ENCODE measurements around the gene PRR3. TPM values are rescaled to one million over a fixed set of nuclear protein-coding genes. Genes with fewer than 3 reads are reported as not detected.
A peak's percentile ranks its signal among the peaks of the same experiment; 100 is the strongest.

The PRR3 gene
- total and polyA plus RNA-seq, 2 of the 13 experiments (the other 11 are each of a cell fraction or from before 2014, with no cell fraction given), result 14.6 to 21.2 TPM

DNA sequence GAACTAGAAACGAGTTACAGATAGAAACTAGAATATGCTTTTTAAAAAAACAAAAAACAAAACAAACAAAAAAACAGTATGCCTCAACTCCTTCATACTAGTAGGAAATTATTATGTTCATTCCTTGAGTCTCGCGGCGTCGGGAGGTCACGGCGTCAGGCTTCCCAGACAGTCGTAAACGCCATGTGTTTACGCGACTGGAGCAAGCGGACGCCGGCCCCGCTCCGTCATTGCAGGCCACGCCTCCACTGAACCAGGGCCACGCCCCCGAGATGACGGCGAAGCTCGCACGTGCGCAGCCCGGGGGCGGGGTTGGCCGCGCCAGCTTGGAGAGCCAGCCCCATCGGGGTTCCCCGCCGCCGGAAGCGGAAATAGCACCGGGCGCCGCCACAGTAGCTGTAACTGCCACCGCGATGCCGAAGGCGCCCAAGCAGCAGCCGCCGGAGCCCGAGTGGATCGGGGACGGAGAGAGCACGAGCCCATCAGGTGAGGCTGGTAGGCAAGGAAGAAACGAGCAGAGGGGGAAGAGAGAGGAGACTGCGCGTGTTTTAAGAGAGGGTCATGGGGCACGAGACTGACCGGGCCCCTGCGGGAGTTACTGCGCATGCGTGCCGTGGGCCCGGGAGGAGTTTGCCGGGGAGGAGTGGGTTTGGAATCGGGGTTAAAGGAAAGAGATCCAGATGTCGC lies 14.1 kb downstream of the PRR3 start, which contains the start of gene ABCF1 (continued):
- TF ChIP-seq CENPT (CRISPR knock-in tag; IDR thresholded peaks at IDR 0.05; ENCODE audit: low read depth) (0 out of 2 replicates have a peak, but pooled peaks have one; percentile 74), ZNF761 (CRISPR knock-in tag; conservative IDR thresholded peaks at IDR 0.05) (peak; percentile 83), KLF6 (CRISPR knock-in tag; IDR thresholded peaks at IDR 0.05) (peak; percentile 95), CHD2 (IDR thresholded peaks at IDR 0.05; ENCODE audit: low read depth, low read length) (peak; percentile 84), ZNF556 (CRISPR knock-in tag; IDR thresholded peaks at IDR 0.05; ENCODE audit: borderline replicate concordance) (peak; percentile 97), CENPX (CRISPR knock-in tag; IDR thresholded peaks at IDR 0.05) (no peak), ZNF335 (CRISPR knock-in tag; IDR thresholded peaks at IDR 0.05) (peak; percentile 92), NCOA1 (CRISPR knock-in tag; IDR thresholded peaks at IDR 0.05) (no peak), SMYD3 (CRISPR knock-in tag; IDR thresholded peaks at IDR 0.05) (0 out of 2 replicates have a peak, but pooled peaks have one; percentile 9), SIX4 (CRISPR knock-in tag; IDR thresholded peaks at IDR 0.05) (peak; percentile 66; the same call in 1 of the 2 replicates), ZNF343 (CRISPR knock-in tag; IDR thresholded peaks at IDR 0.05) (peak; percentile 83), TCF7L2 (IDR thresholded peaks at IDR 0.05; ENCODE audit: low read depth, low read length) (no peak), IRF9 (CRISPR knock-in tag; IDR thresholded peaks at IDR 0.05; ENCODE audit: borderline replicate concordance) (peak; percentile 96)
- TF ChIP-seq, protein P1, sequence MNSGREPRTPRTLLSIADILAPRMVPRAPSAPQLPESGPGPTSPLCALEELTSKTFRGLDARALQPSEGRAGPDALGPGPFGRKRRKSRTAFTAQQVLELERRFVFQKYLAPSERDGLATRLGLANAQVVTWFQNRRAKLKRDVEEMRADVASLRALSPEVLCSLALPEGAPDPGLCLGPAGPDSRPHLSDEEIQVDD (CRISPR knock-in tag; IDR thresholded peaks at IDR 0.05; ENCODE audit: borderline replicate concordance), result peak; percentile 64; the same call in 1 of the 2 replicates
- TF ChIP-seq, protein P2, sequence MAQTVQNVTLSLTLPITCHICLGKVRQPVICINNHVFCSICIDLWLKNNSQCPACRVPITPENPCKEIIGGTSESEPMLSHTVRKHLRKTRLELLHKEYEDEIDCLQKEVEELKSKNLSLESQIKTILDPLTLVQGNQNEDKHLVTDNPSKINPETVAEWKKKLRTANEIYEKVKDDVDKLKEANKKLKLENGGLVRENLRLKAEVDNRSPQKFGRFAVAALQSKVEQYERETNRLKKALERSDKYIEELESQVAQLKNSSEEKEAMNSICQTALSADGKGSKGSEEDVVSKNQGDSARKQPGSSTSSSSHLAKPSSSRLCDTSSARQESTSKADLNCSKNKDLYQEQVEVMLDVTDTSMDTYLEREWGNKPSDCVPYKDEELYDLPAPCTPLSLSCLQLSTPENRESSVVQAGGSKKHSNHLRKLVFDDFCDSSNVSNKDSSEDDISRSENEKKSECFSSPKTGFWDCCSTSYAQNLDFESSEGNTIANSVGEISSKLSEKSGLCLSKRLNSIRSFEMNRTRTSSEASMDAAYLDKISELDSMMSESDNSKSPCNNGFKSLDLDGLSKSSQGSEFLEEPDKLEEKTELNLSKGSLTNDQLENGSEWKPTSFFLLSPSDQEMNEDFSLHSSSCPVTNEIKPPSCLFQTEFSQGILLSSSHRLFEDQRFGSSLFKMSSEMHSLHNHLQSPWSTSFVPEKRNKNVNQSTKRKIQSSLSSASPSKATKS (CRISPR knock-in tag; IDR thresholded peaks at IDR 0.05), result peak; percentile 96; the same call in 1 of the 2 replicates
- TF ChIP-seq, protein P3, sequence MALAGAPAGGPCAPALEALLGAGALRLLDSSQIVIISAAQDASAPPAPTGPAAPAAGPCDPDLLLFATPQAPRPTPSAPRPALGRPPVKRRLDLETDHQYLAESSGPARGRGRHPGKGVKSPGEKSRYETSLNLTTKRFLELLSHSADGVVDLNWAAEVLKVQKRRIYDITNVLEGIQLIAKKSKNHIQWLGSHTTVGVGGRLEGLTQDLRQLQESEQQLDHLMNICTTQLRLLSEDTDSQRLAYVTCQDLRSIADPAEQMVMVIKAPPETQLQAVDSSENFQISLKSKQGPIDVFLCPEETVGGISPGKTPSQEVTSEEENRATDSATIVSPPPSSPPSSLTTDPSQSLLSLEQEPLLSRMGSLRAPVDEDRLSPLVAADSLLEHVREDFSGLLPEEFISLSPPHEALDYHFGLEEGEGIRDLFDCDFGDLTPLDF (CRISPR knock-in tag; IDR thresholded peaks at IDR 0.05), result peak; percentile 85; the same call in 1 of the 2 replicates
- TF ChIP-seq, protein P4, sequence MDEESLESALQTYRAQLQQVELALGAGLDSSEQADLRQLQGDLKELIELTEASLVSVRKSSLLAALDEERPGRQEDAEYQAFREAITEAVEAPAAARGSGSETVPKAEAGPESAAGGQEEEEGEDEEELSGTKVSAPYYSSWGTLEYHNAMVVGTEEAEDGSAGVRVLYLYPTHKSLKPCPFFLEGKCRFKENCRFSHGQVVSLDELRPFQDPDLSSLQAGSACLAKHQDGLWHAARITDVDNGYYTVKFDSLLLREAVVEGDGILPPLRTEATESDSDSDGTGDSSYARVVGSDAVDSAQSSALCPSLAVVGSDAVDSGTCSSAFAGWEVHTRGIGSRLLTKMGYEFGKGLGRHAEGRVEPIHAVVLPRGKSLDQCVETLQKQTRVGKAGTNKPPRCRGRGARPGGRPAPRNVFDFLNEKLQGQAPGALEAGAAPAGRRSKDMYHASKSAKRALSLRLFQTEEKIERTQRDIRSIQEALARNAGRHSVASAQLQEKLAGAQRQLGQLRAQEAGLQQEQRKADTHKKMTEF (CRISPR knock-in tag; IDR thresholded peaks at IDR 0.05), result peak; percentile 99
- TF ChIP-seq, protein P5, sequence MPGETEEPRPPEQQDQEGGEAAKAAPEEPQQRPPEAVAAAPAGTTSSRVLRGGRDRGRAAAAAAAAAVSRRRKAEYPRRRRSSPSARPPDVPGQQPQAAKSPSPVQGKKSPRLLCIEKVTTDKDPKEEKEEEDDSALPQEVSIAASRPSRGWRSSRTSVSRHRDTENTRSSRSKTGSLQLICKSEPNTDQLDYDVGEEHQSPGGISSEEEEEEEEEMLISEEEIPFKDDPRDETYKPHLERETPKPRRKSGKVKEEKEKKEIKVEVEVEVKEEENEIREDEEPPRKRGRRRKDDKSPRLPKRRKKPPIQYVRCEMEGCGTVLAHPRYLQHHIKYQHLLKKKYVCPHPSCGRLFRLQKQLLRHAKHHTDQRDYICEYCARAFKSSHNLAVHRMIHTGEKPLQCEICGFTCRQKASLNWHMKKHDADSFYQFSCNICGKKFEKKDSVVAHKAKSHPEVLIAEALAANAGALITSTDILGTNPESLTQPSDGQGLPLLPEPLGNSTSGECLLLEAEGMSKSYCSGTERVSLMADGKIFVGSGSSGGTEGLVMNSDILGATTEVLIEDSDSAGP (CRISPR knock-in tag; IDR thresholded peaks at IDR 0.05; ENCODE audit: borderline replicate concordance), result peak; percentile 97; the same call in 1 of the 2 replicates
- TF ChIP-seq, protein P6, sequence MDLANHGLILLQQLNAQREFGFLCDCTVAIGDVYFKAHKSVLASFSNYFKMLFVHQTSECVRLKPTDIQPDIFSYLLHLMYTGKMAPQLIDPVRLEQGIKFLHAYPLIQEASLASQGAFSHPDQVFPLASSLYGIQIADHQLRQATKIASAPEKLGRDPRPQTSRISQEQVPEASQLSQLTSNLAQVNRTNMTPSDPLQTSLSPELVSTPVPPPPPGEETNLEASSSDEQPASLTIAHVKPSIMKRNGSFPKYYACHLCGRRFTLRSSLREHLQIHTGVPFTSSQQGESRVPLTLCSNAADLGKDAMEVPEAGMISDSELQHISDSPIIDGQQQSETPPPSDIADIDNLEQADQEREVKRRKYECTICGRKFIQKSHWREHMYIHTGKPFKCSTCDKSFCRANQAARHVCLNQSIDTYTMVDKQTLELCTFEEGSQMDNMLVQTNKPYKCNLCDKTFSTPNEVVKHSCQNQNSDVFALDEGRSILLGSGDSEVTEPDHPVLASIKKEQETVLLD (CRISPR knock-in tag; IDR thresholded peaks at IDR 0.05; ENCODE audit: low read depth), result peak; percentile 86
